HG02885 (cell line): ENCODE measurements around the gene FBXO44.
"Not testable (repeated sequence)": the region's sequence is repeated elsewhere in the genome, so short reads cannot be mapped to it uniquely, and the experiment has no call there.

Experiments used
- ATAC-seq: cut with Tn5 transposase; IDR thresholded peaks from one replicate; pipeline ENCODE4 v1.9.1; 2021; ENCODE audit warnings: mild to moderate bottlenecking; ENCODE audit not compliant: unreplicated experiment, poor library complexity

The FBXO44 gene

GRCh38 chr1:11654137-11654938, at the start of gene FBXO44, which contains the start of gene FBXO2:
Gene FBXO44, plus strand, starts transcription at chr1:11654877. Its CDS starts 959 bp downstream, at chr1:11655836.
Gene FBXO2, minus strand, starts transcription at chr1:11654429. Its CDS starts 89 bp downstream, at chr1:11654340.
- ATAC-seq: peak; percentile 71

GRCh38 chr1:11606775-11607174, 47.9 kb upstream of the FBXO44 start:
- no peak for ATAC-seq

GRCh38 chr1:11608596-11609130, 46.0 kb upstream of the FBXO44 start:
- not testable (repeated sequence) for ATAC-seq

- not testable (repeated sequence) for ATAC-seq
Measured at GRCh38 chr1:11609378-11609777, 45.3 kb upstream of the FBXO44 start.

- ATAC-seq: no peak
Measured at GRCh38 chr1:11610629-11611180, 44.0 kb upstream of the FBXO44 start.

- no peak for ATAC-seq
Measured at GRCh38 chr1:11611638-11612327, 42.9 kb upstream of the FBXO44 start.

GRCh38 chr1:11613347-11613746, 41.3 kb upstream of the FBXO44 start:
- no peak for ATAC-seq

GRCh38 chr1:11615090-11615489, 39.6 kb upstream of the FBXO44 start:
- no peak for ATAC-seq

GRCh38 chr1:11616766-11617165, 37.9 kb upstream of the FBXO44 start:
- no peak for ATAC-seq

GRCh38 chr1:11617314-11617713, 37.4 kb upstream of the FBXO44 start:
- no peak for ATAC-seq

GRCh38 chr1:11617741-11618140, 36.9 kb upstream of the FBXO44 start:
- no peak for ATAC-seq

- no peak for ATAC-seq
Measured at GRCh38 chr1:11620405-11620804, 34.3 kb upstream of the FBXO44 start.

GRCh38 chr1:11620924-11621323, 33.8 kb upstream of the FBXO44 start:
- no peak for ATAC-seq

GRCh38 chr1:11622398-11622797, 32.3 kb upstream of the FBXO44 start:
- no peak for ATAC-seq

- no peak for ATAC-seq
Measured at GRCh38 chr1:11623702-11624101, 31.0 kb upstream of the FBXO44 start.

- no peak for ATAC-seq
Measured at GRCh38 chr1:11626551-11626950, 28.1 kb upstream of the FBXO44 start.

- ATAC-seq: no peak
Measured at GRCh38 chr1:11628767-11629166, 25.9 kb upstream of the FBXO44 start.

- ATAC-seq: no peak
Measured at GRCh38 chr1:11629184-11630016, 25.3 kb upstream of the FBXO44 start.

- ATAC-seq: no peak
Measured at GRCh38 chr1:11634365-11635192, 20.1 kb upstream of the FBXO44 start.
